ENCODE results near the gene UCHL5.
"Not testable (repeated sequence)": the region's sequence is repeated elsewhere in the genome, so short reads cannot be mapped to it uniquely, and the experiment has no call there.

Gene UCHL5

GRCh38 chr1:193065954-193066353, 6.8 kb upstream of the UCHL5 start:
- in situ Hi-C loops (cut with MboI; ENCODE audit: low sequenced_read_pairs): no loop called here

- in situ Hi-C loops (cut with MboI; ENCODE audit: low sequenced_read_pairs): no loop called here
Observed at GRCh38 chr1:193062698-193063463, 3.7 kb upstream of the UCHL5 start.

GRCh38 chr1:193060938-193061337, 1.8 kb upstream of the UCHL5 start:
- in situ Hi-C loops (cut with MboI; ENCODE audit: low sequenced_read_pairs): no loop called here

- in situ Hi-C loops (cut with MboI; ENCODE audit: low sequenced_read_pairs): no loop called here
Observed at GRCh38 chr1:193060406-193060805, 1.2 kb upstream of the UCHL5 start.

GRCh38 chr1:193060115-193060403, 899 bp upstream of the UCHL5 start:
- in situ Hi-C loops (cut with MboI; ENCODE audit: low sequenced_read_pairs): no loop called here

GRCh38 chr1:193058529-193059281, 455 bp downstream of the UCHL5 start:
- in situ Hi-C loops (cut with MboI; ENCODE audit: low sequenced_read_pairs): no loop called here

GRCh38 chr1:193054169-193054675, 4.9 kb downstream of the UCHL5 start:
- in situ Hi-C loops (cut with MboI; ENCODE audit: low sequenced_read_pairs): no loop called here

GRCh38 chr1:193048913-193049312, 10.2 kb downstream of the UCHL5 start:
- in situ Hi-C loops (cut with MboI; ENCODE audit: low sequenced_read_pairs): not testable (repeated sequence)

GRCh38 chr1:193042766-193043691, 16.1 kb downstream of the UCHL5 start:
- in situ Hi-C loops (cut with MboI; ENCODE audit: low sequenced_read_pairs): no loop called here

- in situ Hi-C loops (cut with MboI; ENCODE audit: low sequenced_read_pairs): no loop called here
Observed at GRCh38 chr1:193040011-193040410, 19.1 kb downstream of the UCHL5 start.

GRCh38 chr1:193036337-193037047, 22.7 kb downstream of the UCHL5 start:
- in situ Hi-C loops (cut with MboI; ENCODE audit: low sequenced_read_pairs): no loop called here

GRCh38 chr1:193033610-193034009, 25.6 kb downstream of the UCHL5 start:
- in situ Hi-C loops (cut with MboI; ENCODE audit: low sequenced_read_pairs): no loop called here

GRCh38 chr1:193032643-193033427, 26.3 kb downstream of the UCHL5 start:
- in situ Hi-C loops (cut with MboI; ENCODE audit: low sequenced_read_pairs): not testable (repeated sequence)

GRCh38 chr1:193031431-193031830, 27.7 kb downstream of the UCHL5 start:
- in situ Hi-C loops (cut with MboI; ENCODE audit: low sequenced_read_pairs): no loop called here

- in situ Hi-C loops (cut with MboI; ENCODE audit: low sequenced_read_pairs): no loop called here
Observed at GRCh38 chr1:193030280-193030679, 28.9 kb downstream of the UCHL5 start.

- in situ Hi-C loops (cut with MboI; ENCODE audit: low sequenced_read_pairs): no loop called here
Observed at GRCh38 chr1:193025218-193025617, 33.9 kb downstream of the UCHL5 start.

GRCh38 chr1:193019442-193020026, 39.6 kb downstream of the UCHL5 start:
- in situ Hi-C loops (cut with MboI; ENCODE audit: low sequenced_read_pairs): loop anchor here (25.0 kb wide), 2 partner anchors 207 to 532 kb away; partner anchors contain the start of gene RGS2

- in situ Hi-C loops (cut with MboI; ENCODE audit: low sequenced_read_pairs): loop anchor here (25.0 kb wide), 2 partner anchors 204 to 529 kb away; partner anchors contain the start of gene RGS2
Observed at GRCh38 chr1:193016788-193017187, 42.4 kb downstream of the UCHL5 start.

- in situ Hi-C loops (cut with MboI; ENCODE audit: low sequenced_read_pairs): loop anchor here (25.0 kb wide), 2 partner anchors 202 to 527 kb away; partner anchors contain the start of gene RGS2
Observed at GRCh38 chr1:193014400-193014799, 44.8 kb downstream of the UCHL5 start.

Measured in HL-60/S4 (cell line).